Ascending aorta (tissue), 2 donors: ENCODE results near the gene LRRC45. TPM values are rescaled to one million over a fixed set of nuclear protein-coding genes. Genes with fewer than 3 reads are reported as not detected.
"Not testable (repeated sequence)": the region's sequence is repeated elsewhere in the genome, so short reads cannot be mapped to it uniquely, and the experiment has no call there.

Experiments used
- DNase-seq, 2 donors: peaks; one replicate each; pipeline ENCODE4 v3.0.0-alpha.2; 2019; ENCODE audit warnings: low spot score in 2 of 2
- H3K27ac ChIP-seq, 2 donors: fragments of 200-600 bp; sonication (generic); one replicate each; pipeline ENCODE4 v1.5.1; 2016 to 2017; ENCODE audit warnings: mild to moderate bottlenecking in 1 of 2
- H3K27me3 ChIP-seq: fragments of 200-600 bp; sonication (generic); one replicate; pipeline ENCODE4 v1.5.1; 2017
- H3K36me3 ChIP-seq, 2 donors: fragments of 200-600 bp; sonication (generic); one replicate each; pipeline ENCODE4 v1.5.1; 2016
- H3K4me1 ChIP-seq, 2 donors: fragments of 200-600 bp; sonication (generic); one replicate each; pipeline ENCODE4 v1.5.1; 2016 to 2017; ENCODE audit warnings: mild to moderate bottlenecking in 1 of 2
- H3K4me3 ChIP-seq, 2 donors: fragments of 200-600 bp; sonication (generic); one replicate each; pipeline ENCODE4 v1.5.1; 2016 to 2017; ENCODE audit warnings: mild to moderate bottlenecking in 1 of 2
- H3K9me3 ChIP-seq, 2 donors: fragments of 200-600 bp; sonication (generic); one replicate each; pipeline ENCODE4 v1.5.1; 2016
- CTCF ChIP-seq, 3 experiments: fragments of 200-600 bp in 2 of 3; fragments of 450-650 bp in 1 of 3; sonication (generic) in 2 of 3; IDR thresholded peaks; one replicate each; pipeline ENCODE4 v1.5.1; 2016 to 2019; ENCODE audit warnings: antibody characterized with exemption in 3 of 3, mild to moderate bottlenecking in 1 of 3, moderate library complexity in 1 of 3
- intact Hi-C: fragments of 100-400 bp; cut with DNase I; formaldehyde crosslinking; loops from one replicate; pipeline ENCODE4 v1.15.1; 2023
- total RNA-seq: library from RNA; depleted of rRNA; stranded (reverse); fragments of >200 nt; gene quantifications from one replicate; pipeline ENCODE4 v1.1.0, GENCODE V29; 2016

The LRRC45 gene
- total RNA-seq, 1 donor from 2014 or later: 2.0 TPM

- Histone ChIP-seq H3K4me1 (peaks cover 12 to 16% of the 10 kb centered on the region in 2 donors), H3K27me3 (no peaks in the 10 kb centered on the region), H3K4me3 (peak overlapping the region; percentile 72 to 75), H3K27ac (peak overlapping the region; percentile 83 to 93), H3K9me3 (no peaks in the 10 kb centered on the region), H3K36me3 (no peaks in the 10 kb centered on the region)
- no peak for TF ChIP-seq CTCF (IDR thresholded peaks at IDR 0.05)
- intact Hi-C loops: loop anchor here (1.0 kb wide), 2 partner anchors 15 to 60 kb away; partner anchors contain the start of genes FASN and LRRC45
- DNase-seq: no peak
These were observed 14.7 kb downstream of the LRRC45 start for GRCh38 chr17:82037889-82038195.

GRCh38 chr17:82038796-82039409 lies 15.8 kb downstream of the LRRC45 start:
- DNase-seq, H3K27ac ChIP-seq, intact Hi-C loops, H3K9me3 ChIP-seq, H3K27me3 ChIP-seq, H3K4me3 ChIP-seq, H3K36me3 ChIP-seq: not testable (repeated sequence)
- peaks cover 12 to 16% of the 10 kb centered on the region in 2 donors for H3K4me1 ChIP-seq

GRCh38 chr17:82039695-82040299 lies 16.7 kb downstream of the LRRC45 start:
- H3K36me3 ChIP-seq: no peaks in the 10 kb centered on the region
- DNase-seq: no peak
- H3K27me3 ChIP-seq: no peaks in the 10 kb centered on the region
- H3K4me3 ChIP-seq: no peak overlapping the region
- no peaks in the 10 kb centered on the region for H3K9me3 ChIP-seq
- TF ChIP-seq CTCF (IDR thresholded peaks at IDR 0.05): no peak
- intact Hi-C loops: no loop called here
- peaks cover 12 to 16% of the 10 kb centered on the region in 2 donors for H3K4me1 ChIP-seq
- H3K27ac ChIP-seq: no peak overlapping the region

GRCh38 chr17:82041144-82041814 lies 18.2 kb downstream of the LRRC45 start:
- no peaks in the 10 kb centered on the region for H3K9me3 ChIP-seq
- no peak overlapping the region for H3K27ac ChIP-seq
- peaks cover 7 to 11% of the 10 kb centered on the region in 2 donors for H3K4me1 ChIP-seq
- intact Hi-C loops: no loop called here
- H3K36me3 ChIP-seq: no peaks in the 10 kb centered on the region
- H3K4me3 ChIP-seq: no peak overlapping the region
- no peak for DNase-seq
- no peak for TF ChIP-seq CTCF (IDR thresholded peaks at IDR 0.05)
- no peaks in the 10 kb centered on the region for H3K27me3 ChIP-seq

GRCh38 chr17:82042649-82043048 lies 19.5 kb downstream of the LRRC45 start:
- intact Hi-C loops: no loop called here
- Histone ChIP-seq H3K27ac (no peak overlapping the region), H3K9me3 (no peaks in the 10 kb centered on the region), H3K36me3 (peaks cover 0 to 8% of the 10 kb centered on the region in 2 donors), H3K27me3 (no peaks in the 10 kb centered on the region), H3K4me1 (peaks cover 0 to 4% of the 10 kb centered on the region in 2 donors), H3K4me3 (no peak overlapping the region)
- TF ChIP-seq CTCF (IDR thresholded peaks at IDR 0.05): no peak
- no peak for DNase-seq

- no peak overlapping the region for H3K27ac ChIP-seq
- intact Hi-C loops: no loop called here
- TF ChIP-seq CTCF (IDR thresholded peaks at IDR 0.05): no peak
- H3K27me3 ChIP-seq: no peaks in the 10 kb centered on the region
- DNase-seq: no peak
- no peaks in the 10 kb centered on the region for H3K4me1 ChIP-seq
- peaks cover 7 to 16% of the 10 kb centered on the region in 2 donors for H3K36me3 ChIP-seq
- H3K9me3 ChIP-seq: no peaks in the 10 kb centered on the region
- H3K4me3 ChIP-seq: no peak overlapping the region
These were observed 20.4 kb downstream of the LRRC45 start for GRCh38 chr17:82043507-82043906.
